Esophagus muscularis mucosa (tissue), 3 donors: ENCODE measurements around the gene CCL3.
"Not testable (repeated sequence)": the region's sequence is repeated elsewhere in the genome, so short reads cannot be mapped to it uniquely, and the experiment has no call there.

ENCODE experiments used
- CTCF ChIP-seq, 3 experiments: fragments of 200-600 bp in 2 of 3; fragments of 450-650 bp in 1 of 3; sonication (generic) in 2 of 3; IDR thresholded peaks; one replicate each; pipeline ENCODE4 v1.5.1; 2017 to 2019; ENCODE audit warnings: antibody characterized with exemption in 3 of 3, mild to moderate bottlenecking in 2 of 3, moderate library complexity in 1 of 3
- POLR2AphosphoS5 ChIP-seq, 2 donors: sonication (generic); formaldehyde crosslinking; IDR thresholded peaks; one replicate each; pipeline ENCODE4 v1.6.1; 2017; ENCODE audit warnings: antibody characterized with exemption in 2 of 2

- not testable (repeated sequence) for TF ChIP-seq CTCF, POLR2AphosphoS5 (IDR thresholded peaks at IDR 0.05)
These were observed 14.3 kb upstream of the CCL3 start for GRCh38 chr17:36104246-36104645.
